ENCODE measurements around the gene TMA16.

TMA16 gene

GRCh38 chr4:163505374-163505773, 10.9 kb downstream of the TMA16 start:
- no peaks in the 10 kb centered on the region for H3K27me3 ChIP-seq (ENCODE audit: control insufficient read depth in 1 of 2, insufficient read depth in 1 of 2, low read length in 2 of 2)
- no peak overlapping the region for H3K18ac ChIP-seq (ENCODE audit: low read depth in 1 of 2, low read length in 2 of 2)
- no peak overlapping the region for H3K14ac ChIP-seq (ENCODE audit: low read length in 2 of 2)
- no peak overlapping the region for H2BK5ac ChIP-seq (ENCODE audit: low read depth, low read length, poor library complexity, severe bottlenecking)
- H3K9me3 ChIP-seq (ENCODE audit: control insufficient read depth, low read length) = no peaks in the 10 kb centered on the region
- no peak overlapping the region for H3K9ac ChIP-seq (ENCODE audit: low read length)
- peaks cover 8% of the 10 kb centered on the region for H3K79me1 ChIP-seq (replicated peaks; ENCODE audit: low read length, poor library complexity, severe bottlenecking)
- H2AFZ ChIP-seq (ENCODE audit: low read depth, low read length) = no peak overlapping the region
- no peak overlapping the region for H4K8ac ChIP-seq (ENCODE audit: low read length)
- no peak overlapping the region for H3K27ac ChIP-seq (ENCODE audit: low read length, poor library complexity, severe bottlenecking)
- H3K23ac ChIP-seq (ENCODE audit: low read length in 2 of 2) = no peak overlapping the region
- H2BK120ac ChIP-seq (ENCODE audit: low read depth, low read length) = no peak overlapping the region
- H2AK5ac ChIP-seq (ENCODE audit: low read length, severe bottlenecking) = no peak overlapping the region
- WGBS = 97% methylated on average over 3 of the region's 3 CpGs
- H2BK12ac ChIP-seq (ENCODE audit: low read length in 2 of 2) = no peak overlapping the region
- no peak overlapping the region for H3K4me3 ChIP-seq (ENCODE audit: insufficient read depth in 1 of 2, low read depth in 1 of 2, low read length in 2 of 2)
- no peak overlapping the region for H3K4ac ChIP-seq (ENCODE audit: low read depth in 1 of 2, low read length in 2 of 2)
- H3K4me1 ChIP-seq (ENCODE audit: control insufficient read depth, insufficient read depth, low read depth, low read length) = no peaks in the 10 kb centered on the region
- H3K4me2 ChIP-seq (ENCODE audit: low read length, poor library complexity, severe bottlenecking) = no peak overlapping the region
- no peak overlapping the region for H4K91ac ChIP-seq (ENCODE audit: low read length)
- no peak for DNase-seq
- H2BK15ac ChIP-seq (ENCODE audit: low read depth, poor library complexity, severe bottlenecking) = no peak overlapping the region
- peaks cover 0 to 35% of the 10 kb centered on the region in 2 experiments for H3K36me3 ChIP-seq (ENCODE audit: control insufficient read depth in 1 of 2, insufficient read depth in 2 of 2, low read depth in 1 of 2, low read length in 2 of 2)

GRCh38 chr4:163515198-163515597, 20.7 kb downstream of the TMA16 start:
- Histone ChIP-seq H2AK5ac (ENCODE audit: low read length, severe bottlenecking) (no peak overlapping the region), H3K79me1 (replicated peaks; ENCODE audit: low read length, poor library complexity, severe bottlenecking) (peaks cover 24% of the 10 kb centered on the region), H2BK15ac (ENCODE audit: low read depth, poor library complexity, severe bottlenecking) (no peak overlapping the region), H3K14ac (ENCODE audit: low read length in 2 of 2) (no peak overlapping the region), H3K4me1 (ENCODE audit: control insufficient read depth, insufficient read depth, low read depth, low read length) (no peaks in the 10 kb centered on the region), H3K4me3 (ENCODE audit: insufficient read depth in 1 of 2, low read depth in 1 of 2, low read length in 2 of 2) (no peak overlapping the region), H3K4me2 (ENCODE audit: low read length, poor library complexity, severe bottlenecking) (no peak overlapping the region), H3K9me3 (ENCODE audit: control insufficient read depth, low read length) (no peaks in the 10 kb centered on the region), H3K27ac (ENCODE audit: low read length, poor library complexity, severe bottlenecking) (no peak overlapping the region), H3K18ac (ENCODE audit: low read depth in 1 of 2, low read length in 2 of 2) (no peak overlapping the region), H4K8ac (ENCODE audit: low read length) (no peak overlapping the region), H2BK120ac (ENCODE audit: low read depth, low read length) (no peak overlapping the region), H3K9ac (ENCODE audit: low read length) (no peak overlapping the region), H3K36me3 (ENCODE audit: control insufficient read depth in 1 of 2, insufficient read depth in 2 of 2, low read depth in 1 of 2, low read length in 2 of 2) (peaks cover 8 to 92% of the 10 kb centered on the region in 2 experiments), H3K23ac (ENCODE audit: low read length in 2 of 2) (no peak overlapping the region), H3K27me3 (ENCODE audit: control insufficient read depth in 1 of 2, insufficient read depth in 1 of 2, low read length in 2 of 2) (no peaks in the 10 kb centered on the region), H2BK12ac (ENCODE audit: low read length in 2 of 2) (no peak overlapping the region), H2BK5ac (ENCODE audit: low read depth, low read length, poor library complexity, severe bottlenecking) (no peak overlapping the region), H4K91ac (ENCODE audit: low read length) (no peak overlapping the region), H2AFZ (ENCODE audit: low read depth, low read length) (no peak overlapping the region), H3K4ac (ENCODE audit: low read depth in 1 of 2, low read length in 2 of 2) (no peak overlapping the region)
- DNase-seq = no peak
- WGBS = 100% methylated on average over 8 of the region's 8 CpGs

GRCh38 chr4:163523791-163524365, 29.4 kb downstream of the TMA16 start:
- DNase-seq = no peak
- no peak overlapping the region for H4K91ac ChIP-seq (ENCODE audit: low read length)
- no peak overlapping the region for H3K18ac ChIP-seq (ENCODE audit: low read depth in 1 of 2, low read length in 2 of 2)
- no peak overlapping the region for H3K14ac ChIP-seq (ENCODE audit: low read length in 2 of 2)
- no peak overlapping the region for H3K9ac ChIP-seq (ENCODE audit: low read length)
- H3K27me3 ChIP-seq (ENCODE audit: control insufficient read depth in 1 of 2, insufficient read depth in 1 of 2, low read length in 2 of 2) = no peaks in the 10 kb centered on the region
- no peak overlapping the region for H2AFZ ChIP-seq (ENCODE audit: low read depth, low read length)
- no peak overlapping the region for H3K4me2 ChIP-seq (ENCODE audit: low read length, poor library complexity, severe bottlenecking)
- peaks cover 3% of the 10 kb centered on the region for H3K79me1 ChIP-seq (replicated peaks; ENCODE audit: low read length, poor library complexity, severe bottlenecking)
- no peak overlapping the region for H2BK5ac ChIP-seq (ENCODE audit: low read depth, low read length, poor library complexity, severe bottlenecking)
- no peak overlapping the region for H2BK12ac ChIP-seq (ENCODE audit: low read length in 2 of 2)
- H3K36me3 ChIP-seq (ENCODE audit: control insufficient read depth in 1 of 2, insufficient read depth in 2 of 2, low read depth in 1 of 2, low read length in 2 of 2) = peaks cover 7 to 87% of the 10 kb centered on the region in 2 experiments
- H2AK5ac ChIP-seq (ENCODE audit: low read length, severe bottlenecking) = no peak overlapping the region
- no peak overlapping the region for H3K23ac ChIP-seq (ENCODE audit: low read length in 2 of 2)
- 87% methylated on average over 3 of the region's 3 CpGs for WGBS
- H3K4me3 ChIP-seq (ENCODE audit: insufficient read depth in 1 of 2, low read depth in 1 of 2, low read length in 2 of 2) = no peak overlapping the region
- H3K27ac ChIP-seq (ENCODE audit: low read length, poor library complexity, severe bottlenecking) = no peak overlapping the region
- no peak overlapping the region for H4K8ac ChIP-seq (ENCODE audit: low read length)
- no peak overlapping the region for H2BK15ac ChIP-seq (ENCODE audit: low read depth, poor library complexity, severe bottlenecking)
- H3K9me3 ChIP-seq (ENCODE audit: control insufficient read depth, low read length) = no peaks in the 10 kb centered on the region
- no peak overlapping the region for H2BK120ac ChIP-seq (ENCODE audit: low read depth, low read length)
- H3K4me1 ChIP-seq (ENCODE audit: control insufficient read depth, insufficient read depth, low read depth, low read length) = no peaks in the 10 kb centered on the region
- no peak overlapping the region for H3K4ac ChIP-seq (ENCODE audit: low read depth in 1 of 2, low read length in 2 of 2)

- Histone ChIP-seq H2AFZ (ENCODE audit: low read depth, low read length) (no peak overlapping the region), H3K4ac (ENCODE audit: low read depth in 1 of 2, low read length in 2 of 2) (no peak overlapping the region), H2BK120ac (ENCODE audit: low read depth, low read length) (no peak overlapping the region), H3K14ac (ENCODE audit: low read length in 2 of 2) (no peak overlapping the region), H3K4me1 (ENCODE audit: control insufficient read depth, insufficient read depth, low read depth, low read length) (no peaks in the 10 kb centered on the region), H2BK5ac (ENCODE audit: low read depth, low read length, poor library complexity, severe bottlenecking) (no peak overlapping the region), H2BK15ac (ENCODE audit: low read depth, poor library complexity, severe bottlenecking) (no peak overlapping the region), H3K36me3 (ENCODE audit: control insufficient read depth in 1 of 2, insufficient read depth in 2 of 2, low read depth in 1 of 2, low read length in 2 of 2) (peaks cover 7 to 87% of the 10 kb centered on the region in 2 experiments), H2AK5ac (ENCODE audit: low read length, severe bottlenecking) (no peak overlapping the region), H3K18ac (ENCODE audit: low read depth in 1 of 2, low read length in 2 of 2) (no peak overlapping the region), H3K4me3 (ENCODE audit: insufficient read depth in 1 of 2, low read depth in 1 of 2, low read length in 2 of 2) (no peak overlapping the region), H2BK12ac (ENCODE audit: low read length in 2 of 2) (no peak overlapping the region), H4K91ac (ENCODE audit: low read length) (no peak overlapping the region), H3K9me3 (ENCODE audit: control insufficient read depth, low read length) (no peaks in the 10 kb centered on the region), H3K4me2 (ENCODE audit: low read length, poor library complexity, severe bottlenecking) (no peak overlapping the region), H4K8ac (ENCODE audit: low read length) (no peak overlapping the region), H3K23ac (ENCODE audit: low read length in 2 of 2) (no peak overlapping the region), H3K9ac (ENCODE audit: low read length) (no peak overlapping the region), H3K79me1 (replicated peaks; ENCODE audit: low read length, poor library complexity, severe bottlenecking) (peaks cover 3% of the 10 kb centered on the region), H3K27me3 (ENCODE audit: control insufficient read depth in 1 of 2, insufficient read depth in 1 of 2, low read length in 2 of 2) (no peaks in the 10 kb centered on the region), H3K27ac (ENCODE audit: low read length, poor library complexity, severe bottlenecking) (no peak overlapping the region)
- no peak for DNase-seq
- no CpG with 5 or more reads among the region's 3 CpGs for WGBS
These were observed 31.5 kb downstream of the TMA16 start for GRCh38 chr4:163525982-163526381.

Data from mesenchymal stem cell (in vitro differentiated cells and primary cell).